VCaP (cell line): ENCODE data around the gene LPO.
A peak's percentile ranks its signal among the peaks of the same experiment; 100 is the strongest.

Experiments
- H3K27ac ChIP-seq: fragments of 450-650 bp; 2 replicates; pipeline ENCODE4 v1.5.1; 2017
- TF ChIP-seq, protein P1 (sequence below): fragments of 450-650 bp; conservative IDR thresholded peaks from 2 replicates; pipeline ENCODE4 v1.5.1; 2017; ENCODE audit warnings: mild to moderate bottlenecking, moderate library complexity

The LPO gene

DNA sequence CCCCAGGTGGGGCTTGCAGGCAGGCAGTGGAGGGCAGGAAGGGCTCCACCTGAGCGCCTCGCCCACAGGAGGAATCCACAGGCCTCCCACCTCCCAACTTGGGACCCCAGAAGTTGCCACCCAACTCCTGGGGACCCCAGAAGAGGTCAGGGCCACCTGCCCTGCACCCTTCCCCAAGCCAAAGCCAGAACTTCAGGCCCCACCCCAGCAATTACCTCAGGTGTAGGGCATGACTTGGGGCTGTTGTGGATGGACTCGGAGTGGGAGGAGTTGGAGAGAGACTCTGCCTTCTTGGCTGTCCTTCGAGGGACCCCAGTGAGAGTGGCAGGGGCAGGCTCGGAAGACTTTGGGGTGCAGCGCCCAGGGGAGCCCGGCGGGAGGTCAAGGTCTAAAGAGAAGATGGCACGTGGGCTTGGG, 79.7 kb downstream of the LPO start:
- TF ChIP-seq, protein P1, sequence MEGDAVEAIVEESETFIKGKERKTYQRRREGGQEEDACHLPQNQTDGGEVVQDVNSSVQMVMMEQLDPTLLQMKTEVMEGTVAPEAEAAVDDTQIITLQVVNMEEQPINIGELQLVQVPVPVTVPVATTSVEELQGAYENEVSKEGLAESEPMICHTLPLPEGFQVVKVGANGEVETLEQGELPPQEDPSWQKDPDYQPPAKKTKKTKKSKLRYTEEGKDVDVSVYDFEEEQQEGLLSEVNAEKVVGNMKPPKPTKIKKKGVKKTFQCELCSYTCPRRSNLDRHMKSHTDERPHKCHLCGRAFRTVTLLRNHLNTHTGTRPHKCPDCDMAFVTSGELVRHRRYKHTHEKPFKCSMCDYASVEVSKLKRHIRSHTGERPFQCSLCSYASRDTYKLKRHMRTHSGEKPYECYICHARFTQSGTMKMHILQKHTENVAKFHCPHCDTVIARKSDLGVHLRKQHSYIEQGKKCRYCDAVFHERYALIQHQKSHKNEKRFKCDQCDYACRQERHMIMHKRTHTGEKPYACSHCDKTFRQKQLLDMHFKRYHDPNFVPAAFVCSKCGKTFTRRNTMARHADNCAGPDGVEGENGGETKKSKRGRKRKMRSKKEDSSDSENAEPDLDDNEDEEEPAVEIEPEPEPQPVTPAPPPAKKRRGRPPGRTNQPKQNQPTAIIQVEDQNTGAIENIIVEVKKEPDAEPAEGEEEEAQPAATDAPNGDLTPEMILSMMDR, result no peak
- H3K27ac ChIP-seq, result peak overlapping the region; percentile 32
